Endothelial cell of umbilical vein (primary cell): ENCODE measurements around the gene ZNF442. TPM values are rescaled to one million over a fixed set of nuclear protein-coding genes. Genes with fewer than 3 reads are reported as not detected.

Experiments
- polyA plus RNA-seq, 4 experiments: library from polyadenylated mRNA; depleted of rRNA in 3 of 4; stranded (reverse) in 3 of 4; unstranded in 1 of 4; fragments of >200 nt; gene quantifications; 2 replicates each; pipeline versions ENCODE4 v1.2.1 to v1.2.3, GENCODE V29; 2011 to 2012; ENCODE audit warnings: missing spikeins in 1 of 4
- small RNA-seq: library from RNA; depleted of rRNA; stranded (forward); fragments of <200 nt; gene quantifications from one replicate; pipeline ENCODE3, GENCODE V24; 2012; ENCODE audit warnings: low replicate concordance, low read depth; ENCODE audit not compliant: insufficient read depth, insufficient read length
- total RNA-seq: library from RNA; stranded (reverse); gene quantifications from 2 replicates; pipeline ENCODE4 v1.2.3, GENCODE V29; 2021

The ZNF442 gene
- total and polyA plus RNA-seq, 2 donors (not counting 3 experiments of a cell fraction or from before 2014, with no cell fraction given): 0.21 to 0.93 TPM

Small RNA genes within 50 kb of the gene (small RNA-seq; reads per million reads assigned to genes)
- gene RPS29P23: not detected

Other genes with a start within 250 kb of the ZNF442 start
- 0.35 and 0.88 TPM in 2 replicates for gene ZNF20, start 225.3 kb downstream of the ZNF442 start, total RNA-seq
- 0.35 and 0.46 TPM in 2 replicates for gene ZNF20, start 225.3 kb downstream of the ZNF442 start, polyA plus RNA-seq
- gene ZNF625, start 208.9 kb downstream of the ZNF442 start, total RNA-seq: 6.7 and 7.1 TPM in 2 replicates
- gene ZNF625, start 208.9 kb downstream of the ZNF442 start, polyA plus RNA-seq: 0.73 and 0.90 TPM in 2 replicates
- 3.5 and 4.0 TPM in 2 replicates for gene ZNF136, start 202.6 kb downstream of the ZNF442 start, total RNA-seq
- 0.92 TPM in 2 replicates for gene ZNF136, start 202.6 kb downstream of the ZNF442 start, polyA plus RNA-seq
- 5.2 and 7.4 TPM in 2 replicates for gene ZNF44, start 70.8 kb downstream of the ZNF442 start, total RNA-seq
- 2.0 and 2.1 TPM in 2 replicates for gene ZNF44, start 70.8 kb downstream of the ZNF442 start, polyA plus RNA-seq
- 0.44 and 1.1 TPM in 2 replicates for gene ZNF563, start 32.0 kb downstream of the ZNF442 start, total RNA-seq
- 0.16 and 0.35 TPM in 2 replicates for gene ZNF563, start 32.0 kb downstream of the ZNF442 start, polyA plus RNA-seq
- gene ZNF799, start 35.6 kb upstream of the ZNF442 start, total RNA-seq: 2.7 and 3.0 TPM in 2 replicates
- 0.64 and 1.0 TPM in 2 replicates for gene ZNF799, start 35.6 kb upstream of the ZNF442 start, polyA plus RNA-seq
- 3.2 and 3.4 TPM in 2 replicates for gene ZNF443, start 75.3 kb upstream of the ZNF442 start, total RNA-seq
- gene ZNF443, start 75.3 kb upstream of the ZNF442 start, polyA plus RNA-seq: 0.48 and 0.65 TPM in 2 replicates
- gene ZNF709, start 119.1 kb upstream of the ZNF442 start, total RNA-seq: 1.4 and 1.8 TPM in 2 replicates
- 0.65 and 1.0 TPM in 2 replicates for gene ZNF709, start 119.1 kb upstream of the ZNF442 start, polyA plus RNA-seq
- gene ZNF564, start 185.8 kb upstream of the ZNF442 start, total RNA-seq: 6.5 and 7.1 TPM in 2 replicates
- gene ZNF564, start 185.8 kb upstream of the ZNF442 start, polyA plus RNA-seq: 1.0 and 1.5 TPM in 2 replicates
- gene ZNF490, start 245.1 kb upstream of the ZNF442 start, total RNA-seq: 5.7 and 6.3 TPM in 2 replicates
- 0.89 and 1.4 TPM in 2 replicates for gene ZNF490, start 245.1 kb upstream of the ZNF442 start, polyA plus RNA-seq
- 19.9 and 21.8 TPM in 2 replicates for gene ZNF791, start 245.2 kb upstream of the ZNF442 start, total RNA-seq
- gene ZNF791, start 245.2 kb upstream of the ZNF442 start, polyA plus RNA-seq: 6.4 and 8.3 TPM in 2 replicates